ENCODE data around the gene PID1. TPM values are rescaled to one million over a fixed set of nuclear protein-coding genes. Genes with fewer than 3 reads are reported as not detected.

PID1 gene
- total RNA-seq, 4 donors from 2014 or later = 6.4 to 20.6 (median 14.5) TPM

DNA sequence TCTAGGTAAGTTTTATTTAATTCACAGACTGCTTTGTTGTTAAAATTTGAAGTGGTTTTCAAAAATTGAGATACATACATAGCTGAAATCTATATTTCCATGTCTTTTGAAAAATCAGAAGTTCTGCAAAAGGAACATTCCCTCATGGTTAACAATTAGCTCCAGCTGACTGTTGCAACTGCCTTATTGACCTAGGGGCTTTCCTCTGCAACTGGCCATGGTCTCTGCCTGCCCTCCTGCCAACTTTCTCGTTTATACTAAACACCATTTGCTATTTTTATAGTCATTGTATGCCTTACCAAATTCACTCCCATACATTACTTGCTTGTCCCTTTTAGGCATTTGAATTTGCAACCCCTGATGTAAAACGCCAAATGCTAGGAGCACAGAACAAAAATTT, 107.2 kb downstream of the PID1 start:
- no peaks in the 10 kb centered on the region for H3K36me3 ChIP-seq
- no peak overlapping the region for H3K27ac ChIP-seq
- H3K27me3 ChIP-seq = no peaks in the 10 kb centered on the region
- WGBS = 47% methylated on average over 2 of the region's 2 CpGs
- H3K4me1 ChIP-seq = no peaks in the 10 kb centered on the region
- H3K4me3 ChIP-seq = no peak overlapping the region
- TF ChIP-seq POLR2AphosphoS5 (IDR thresholded peaks at IDR 0.05) (no peak), EP300 (IDR thresholded peaks at IDR 0.05) (no peak), POLR2A (IDR thresholded peaks at IDR 0.05) (no peak)
- TF ChIP-seq, protein P1, sequence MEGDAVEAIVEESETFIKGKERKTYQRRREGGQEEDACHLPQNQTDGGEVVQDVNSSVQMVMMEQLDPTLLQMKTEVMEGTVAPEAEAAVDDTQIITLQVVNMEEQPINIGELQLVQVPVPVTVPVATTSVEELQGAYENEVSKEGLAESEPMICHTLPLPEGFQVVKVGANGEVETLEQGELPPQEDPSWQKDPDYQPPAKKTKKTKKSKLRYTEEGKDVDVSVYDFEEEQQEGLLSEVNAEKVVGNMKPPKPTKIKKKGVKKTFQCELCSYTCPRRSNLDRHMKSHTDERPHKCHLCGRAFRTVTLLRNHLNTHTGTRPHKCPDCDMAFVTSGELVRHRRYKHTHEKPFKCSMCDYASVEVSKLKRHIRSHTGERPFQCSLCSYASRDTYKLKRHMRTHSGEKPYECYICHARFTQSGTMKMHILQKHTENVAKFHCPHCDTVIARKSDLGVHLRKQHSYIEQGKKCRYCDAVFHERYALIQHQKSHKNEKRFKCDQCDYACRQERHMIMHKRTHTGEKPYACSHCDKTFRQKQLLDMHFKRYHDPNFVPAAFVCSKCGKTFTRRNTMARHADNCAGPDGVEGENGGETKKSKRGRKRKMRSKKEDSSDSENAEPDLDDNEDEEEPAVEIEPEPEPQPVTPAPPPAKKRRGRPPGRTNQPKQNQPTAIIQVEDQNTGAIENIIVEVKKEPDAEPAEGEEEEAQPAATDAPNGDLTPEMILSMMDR (IDR thresholded peaks at IDR 0.05) = no peak
- no peaks in the 10 kb centered on the region for H3K9me3 ChIP-seq
- no peak for DNase-seq (ENCODE audit: low spot score in 2 of 2)

DNA sequence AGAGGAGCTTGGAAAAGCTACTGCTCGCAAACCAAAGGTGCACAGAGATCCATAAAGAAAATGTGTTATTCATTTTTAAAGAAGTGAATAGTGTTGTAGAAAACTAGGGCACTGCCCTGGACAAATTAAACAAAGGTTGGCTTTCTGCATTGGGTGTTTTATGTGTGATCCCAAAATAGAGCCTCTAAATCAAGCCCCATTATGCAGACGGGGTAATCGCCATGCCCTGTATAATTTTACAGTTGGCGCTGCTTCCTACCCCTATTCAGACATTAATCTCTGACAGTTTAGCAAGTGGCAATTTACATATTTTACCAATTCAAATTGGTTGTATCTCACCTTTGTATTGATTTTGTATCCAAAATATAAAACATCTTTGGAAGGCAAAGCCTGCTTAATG, 109.1 kb downstream of the PID1 start:
- Histone ChIP-seq H3K27me3 (no peaks in the 10 kb centered on the region), H3K4me3 (no peak overlapping the region), H3K4me1 (no peaks in the 10 kb centered on the region), H3K27ac (no peak overlapping the region), H3K36me3 (no peaks in the 10 kb centered on the region), H3K9me3 (no peaks in the 10 kb centered on the region)
- DNase-seq (ENCODE audit: low spot score in 2 of 2) = no peak
- TF ChIP-seq EP300 (IDR thresholded peaks at IDR 0.05) (no peak), POLR2A (IDR thresholded peaks at IDR 0.05) (no peak), POLR2AphosphoS5 (IDR thresholded peaks at IDR 0.05) (no peak)
- TF ChIP-seq, protein P1 (IDR thresholded peaks at IDR 0.05) = no peak
- WGBS = 77% methylated on average over 4 of the region's 4 CpGs

DNA sequence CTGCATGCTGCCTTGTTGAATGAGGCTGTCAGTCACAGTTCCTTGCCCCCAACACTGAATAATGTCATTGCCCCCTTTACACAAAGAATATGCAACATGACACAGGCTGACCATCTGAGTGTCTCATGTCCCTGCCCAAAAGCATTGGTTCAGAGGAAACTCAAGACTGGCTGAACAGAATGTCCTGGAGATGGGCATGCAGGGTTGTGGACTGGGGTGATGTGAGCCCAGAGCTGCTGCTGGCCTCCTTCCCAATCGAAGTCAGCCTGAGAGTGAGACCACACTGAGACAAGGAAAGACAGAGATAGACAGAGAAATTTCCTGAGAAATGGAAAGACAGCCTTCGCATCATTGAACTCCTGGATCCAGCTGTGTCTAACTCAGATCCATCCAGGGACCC, 110.1 kb downstream of the PID1 start:
- H3K27me3 ChIP-seq = no peaks in the 10 kb centered on the region
- no peaks in the 10 kb centered on the region for H3K4me1 ChIP-seq
- no peaks in the 10 kb centered on the region for H3K9me3 ChIP-seq
- no peaks in the 10 kb centered on the region for H3K36me3 ChIP-seq
- no peak overlapping the region for H3K27ac ChIP-seq
- DNase-seq (ENCODE audit: low spot score in 2 of 2) = no peak
- WGBS = 87% methylated on average over 2 of the region's 2 CpGs
- H3K4me3 ChIP-seq = no peak overlapping the region
- TF ChIP-seq, protein P1 (IDR thresholded peaks at IDR 0.05) = no peak
- TF ChIP-seq POLR2A (IDR thresholded peaks at IDR 0.05) (no peak), POLR2AphosphoS5 (IDR thresholded peaks at IDR 0.05) (no peak), EP300 (IDR thresholded peaks at IDR 0.05) (no peak)

DNA sequence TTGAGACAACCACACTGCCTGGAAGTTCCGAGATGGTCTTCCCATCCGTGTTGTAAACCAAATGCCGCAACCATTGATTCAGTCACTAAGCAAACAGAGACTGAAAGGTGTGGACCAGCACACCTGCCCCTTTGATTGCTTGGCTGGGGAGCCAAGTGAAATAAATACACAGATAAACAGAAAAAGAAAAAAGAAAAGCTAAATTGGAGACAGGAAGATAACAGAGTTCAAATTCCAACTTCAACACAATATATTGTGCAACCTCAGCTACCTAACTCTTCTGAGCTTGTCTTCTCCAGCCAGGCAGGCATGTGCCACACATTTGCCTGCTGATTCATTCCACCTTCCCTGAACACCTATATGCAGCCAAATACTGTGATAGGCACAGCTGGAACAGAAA, 110.9 kb downstream of the PID1 start:
- no peaks in the 10 kb centered on the region for H3K27me3 ChIP-seq
- TF ChIP-seq EP300 (IDR thresholded peaks at IDR 0.05) (no peak), POLR2A (IDR thresholded peaks at IDR 0.05) (no peak)
- H3K27ac ChIP-seq = no peak overlapping the region
- H3K4me1 ChIP-seq = no peaks in the 10 kb centered on the region
- WGBS = 89% methylated on average over 3 of the region's 3 CpGs
- no peaks in the 10 kb centered on the region for H3K9me3 ChIP-seq
- no peaks in the 10 kb centered on the region for H3K36me3 ChIP-seq
- no peak for DNase-seq (ENCODE audit: low spot score in 2 of 2)
- no peak overlapping the region for H3K4me3 ChIP-seq

DNA sequence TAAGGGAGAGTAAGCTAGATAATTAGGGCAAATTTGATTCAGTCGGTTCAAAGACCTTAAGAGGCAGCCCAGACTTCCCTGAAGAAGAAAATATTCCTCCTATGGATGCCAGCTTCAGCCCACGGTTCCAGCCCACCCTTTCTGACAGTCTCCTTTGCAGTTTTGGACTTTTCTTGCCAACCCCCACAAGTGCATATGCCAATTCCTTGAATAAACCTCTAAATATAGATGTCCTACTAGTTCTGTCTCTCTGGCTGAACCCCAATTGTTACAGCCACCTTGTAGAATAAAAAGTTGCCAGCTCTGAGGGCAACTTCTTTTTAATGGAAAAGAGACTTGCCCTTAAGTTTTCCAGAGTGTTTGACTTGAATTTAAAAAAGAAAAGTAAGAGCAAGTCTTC, 111.7 kb downstream of the PID1 start:
- Histone ChIP-seq H3K4me3 (no peak overlapping the region), H3K9me3 (no peaks in the 10 kb centered on the region), H3K27ac (no peak overlapping the region), H3K27me3 (no peaks in the 10 kb centered on the region), H3K36me3 (no peaks in the 10 kb centered on the region), H3K4me1 (no peaks in the 10 kb centered on the region)
- 59% methylated on average over 2 of the region's 2 CpGs for WGBS
- DNase-seq (ENCODE audit: low spot score in 2 of 2) = no peak
- TF ChIP-seq EP300 (IDR thresholded peaks at IDR 0.05) (no peak), POLR2A (IDR thresholded peaks at IDR 0.05) (no peak), POLR2AphosphoS5 (IDR thresholded peaks at IDR 0.05) (no peak)
- TF ChIP-seq, protein P1 (IDR thresholded peaks at IDR 0.05) = no peak

DNA sequence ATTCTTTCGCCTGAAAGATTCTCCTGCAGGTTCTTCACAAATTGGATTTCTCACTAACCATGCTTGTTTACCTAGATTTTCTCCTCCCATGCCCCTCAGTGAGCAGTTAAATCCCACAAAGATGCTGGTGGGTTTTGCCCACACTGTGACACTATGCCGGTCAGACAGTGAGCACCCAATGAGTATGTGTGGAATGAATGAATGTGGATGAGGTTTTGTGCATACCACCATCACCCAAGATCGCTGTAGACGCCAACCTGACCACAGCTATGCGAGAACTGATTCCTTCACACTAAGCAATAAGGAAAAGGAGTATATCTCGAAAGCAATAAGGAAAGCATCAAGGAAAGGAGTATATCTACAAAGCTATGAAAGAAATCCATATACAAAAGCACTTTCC, 116.7 kb downstream of the PID1 start:
- no peak for DNase-seq (ENCODE audit: low spot score in 2 of 2)
- no peaks in the 10 kb centered on the region for H3K36me3 ChIP-seq
- no peaks in the 10 kb centered on the region for H3K4me1 ChIP-seq
- TF ChIP-seq POLR2A (IDR thresholded peaks at IDR 0.05) = no peak
- 77% methylated on average over 6 of the region's 6 CpGs for WGBS
- no peak overlapping the region for H3K27ac ChIP-seq
- H3K9me3 ChIP-seq = no peaks in the 10 kb centered on the region
- H3K4me3 ChIP-seq = no peak overlapping the region
- H3K27me3 ChIP-seq = no peaks in the 10 kb centered on the region

All from suprapubic skin (tissue), 4 donors.